Measurements from ENCODE around the gene NECTIN1. TPM values are rescaled to one million over a fixed set of nuclear protein-coding genes. Genes with fewer than 3 reads are reported as not detected.

Gene NECTIN1
- total RNA-seq, 3 donors from 2014 or later, result 19.6 to 48.9 (median 45.1) TPM

DNA sequence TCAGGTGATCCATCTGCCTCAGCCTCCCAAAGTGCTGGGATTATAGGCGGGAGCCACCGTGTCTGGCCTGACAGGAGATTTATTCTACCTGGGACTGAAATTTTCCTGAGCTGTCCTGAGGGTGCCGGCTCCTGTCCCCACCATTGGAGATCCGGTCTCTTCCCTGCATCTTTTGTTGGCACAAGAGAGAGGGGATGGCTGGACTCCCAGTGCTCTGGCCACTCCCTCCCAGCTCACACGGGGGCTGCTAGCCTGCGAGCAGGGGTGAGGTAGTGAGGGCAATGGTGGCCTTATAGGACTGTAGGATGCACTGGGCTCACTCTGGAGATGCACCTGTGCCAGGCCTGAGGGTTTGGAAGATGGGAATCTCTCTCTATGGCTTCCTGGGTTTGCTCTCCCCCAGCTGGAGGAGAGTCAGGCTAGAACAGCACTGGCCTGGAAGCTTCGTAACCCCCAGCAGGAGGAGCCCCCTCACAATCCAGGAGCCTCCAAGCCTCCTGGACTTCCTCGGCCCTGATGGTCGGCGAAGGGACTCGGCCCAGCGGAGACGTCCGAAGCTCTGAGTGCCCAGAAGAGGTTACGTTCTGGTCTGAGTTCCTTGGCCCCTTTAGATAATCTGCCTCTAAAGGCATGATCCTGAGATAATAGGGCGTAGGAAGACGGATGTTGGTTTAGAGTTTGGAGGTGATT is 106.4 kb downstream of the NECTIN1 start:
- DNase-seq, result no peak
- intact Hi-C loops (cut with DNase I, micrococcal nuclease), result no loop called here
- no peaks in the 10 kb centered on the region for H3K36me3 ChIP-seq (ENCODE audit: low read depth)
- TF ChIP-seq CTCF (IDR thresholded peaks at IDR 0.05), result no peak
- H3K4me1 ChIP-seq (ENCODE audit: low read depth), result no peaks in the 10 kb centered on the region
- H3K4me3 ChIP-seq, result no peak overlapping the region
- ATAC-seq, result no peak
- H3K9me3 ChIP-seq, result no peaks in the 10 kb centered on the region

DNA sequence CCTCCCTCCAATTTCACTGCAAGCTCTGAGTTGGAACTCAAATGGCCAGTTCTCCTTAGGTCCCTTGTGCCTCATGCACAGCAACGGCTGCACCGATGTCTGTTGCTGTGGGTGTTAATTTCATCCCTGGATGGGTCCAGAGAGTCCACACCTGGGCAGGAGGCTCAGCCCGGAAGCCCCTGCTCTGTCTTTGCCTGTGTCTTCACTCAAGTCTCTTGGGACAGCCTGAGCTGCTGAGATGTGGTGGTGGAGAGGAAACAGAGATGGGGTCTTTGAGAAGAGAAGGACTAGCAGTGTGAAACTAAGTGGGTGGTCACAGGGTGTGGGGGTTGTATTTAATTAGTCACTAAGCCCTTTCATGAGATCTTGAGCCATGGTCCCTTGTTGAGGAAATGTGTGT is 109.3 kb downstream of the NECTIN1 start:
- TF ChIP-seq CTCF (IDR thresholded peaks at IDR 0.05), result no peak
- no peak for ATAC-seq
- H3K4me3 ChIP-seq, result no peak overlapping the region
- no peaks in the 10 kb centered on the region for H3K9me3 ChIP-seq
- intact Hi-C loops (cut with DNase I, micrococcal nuclease), result no loop called here
- no peaks in the 10 kb centered on the region for H3K36me3 ChIP-seq (ENCODE audit: low read depth)
- no peaks in the 10 kb centered on the region for H3K4me1 ChIP-seq (ENCODE audit: low read depth)
- no peak for DNase-seq

- no peak for ATAC-seq
- peak in 1 of 3 donors; percentile 38 for DNase-seq
- H3K9me3 ChIP-seq, result no peaks in the 10 kb centered on the region
- intact Hi-C loops (cut with DNase I, micrococcal nuclease), result no loop called here
- no peaks in the 10 kb centered on the region for H3K36me3 ChIP-seq (ENCODE audit: low read depth)
- TF ChIP-seq CTCF (IDR thresholded peaks at IDR 0.05), result no peak
- H3K4me1 ChIP-seq (ENCODE audit: low read depth), result no peaks in the 10 kb centered on the region
- H3K4me3 ChIP-seq, result no peak overlapping the region
These were observed 110.6 kb downstream of the NECTIN1 start for GRCh38 chr11:119618208-119618909.

DNA sequence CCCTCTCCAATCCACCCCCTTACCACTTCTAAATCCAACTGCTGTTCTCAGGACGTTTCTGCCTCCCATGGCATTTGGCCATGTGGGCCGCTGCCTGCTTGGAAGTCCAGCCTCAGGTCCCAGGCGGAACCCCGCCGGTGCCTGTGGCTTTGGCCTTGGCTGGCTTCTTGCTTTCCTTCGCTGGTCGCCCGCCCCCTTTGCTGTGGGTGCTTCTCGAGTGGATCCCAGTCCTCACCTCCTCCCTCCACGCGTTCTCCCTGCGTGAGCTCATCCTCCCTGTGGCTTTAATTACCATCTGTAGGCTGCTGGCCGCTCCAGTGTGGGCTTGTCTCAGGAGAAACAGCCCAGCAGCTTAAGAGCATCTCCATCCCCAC is 111.7 kb downstream of the NECTIN1 start:
- no peak for TF ChIP-seq CTCF (IDR thresholded peaks at IDR 0.05)
- intact Hi-C loops (cut with DNase I, micrococcal nuclease), result no loop called here
- H3K9me3 ChIP-seq, result no peaks in the 10 kb centered on the region
- no peak for DNase-seq
- H3K4me1 ChIP-seq (ENCODE audit: low read depth), result no peaks in the 10 kb centered on the region
- no peak overlapping the region for H3K4me3 ChIP-seq
- H3K36me3 ChIP-seq (ENCODE audit: low read depth), result no peaks in the 10 kb centered on the region
- ATAC-seq, result no peak

DNA sequence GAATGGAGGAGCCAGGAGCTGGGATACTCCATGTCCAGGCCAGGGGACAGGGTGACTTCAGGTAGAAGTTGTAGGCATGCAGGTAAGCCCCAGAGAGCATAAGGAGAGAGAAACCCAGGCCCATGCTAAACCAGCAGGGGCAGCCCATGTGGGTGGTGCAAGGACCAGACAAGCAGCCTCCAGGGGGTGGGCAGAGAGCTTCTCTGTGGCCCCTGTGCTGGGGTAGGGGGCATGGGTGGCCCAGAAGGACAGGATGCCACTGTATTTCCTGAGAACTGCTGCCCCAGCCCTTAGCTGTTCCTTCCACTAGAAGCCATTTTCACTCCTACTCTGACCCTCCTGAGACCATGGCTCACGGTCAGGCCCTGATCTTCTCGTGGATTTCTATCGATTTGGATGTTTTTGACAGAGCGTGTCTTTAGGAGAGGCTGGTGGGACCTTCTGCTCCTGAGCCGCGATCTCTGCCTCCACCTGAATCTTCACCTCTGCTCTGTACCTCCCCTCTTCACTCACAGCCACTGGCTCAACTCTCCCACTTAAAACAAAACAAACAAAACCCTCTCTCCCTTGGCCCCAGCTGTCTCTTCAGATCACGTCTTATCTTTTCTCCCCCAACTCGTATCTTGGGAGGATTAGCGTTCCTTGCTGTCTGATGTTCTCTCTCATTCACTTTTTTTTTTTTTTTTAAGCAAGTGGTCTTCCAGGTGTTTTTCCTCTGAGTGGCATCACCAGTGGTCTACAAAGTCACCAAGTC is 112.2 kb downstream of the NECTIN1 start:
- no peak for TF ChIP-seq CTCF (IDR thresholded peaks at IDR 0.05)
- H3K36me3 ChIP-seq (ENCODE audit: low read depth), result no peaks in the 10 kb centered on the region
- no peaks in the 10 kb centered on the region for H3K4me1 ChIP-seq (ENCODE audit: low read depth)
- no peaks in the 10 kb centered on the region for H3K9me3 ChIP-seq
- no peak for ATAC-seq
- intact Hi-C loops (cut with DNase I, micrococcal nuclease), result no loop called here
- DNase-seq, result no peak
- no peak overlapping the region for H3K4me3 ChIP-seq
